ENCODE data around the gene HOMER1. TPM values are rescaled to one million over a fixed set of nuclear protein-coding genes. Genes with fewer than 3 reads are reported as not detected.
"Not testable (repeated sequence)": the region's sequence is repeated elsewhere in the genome, so short reads cannot be mapped to it uniquely, and the experiment has no call there.

The HOMER1 gene
- total RNA-seq, 2 experiments from 2014 or later, result 6.3 to 13.9 TPM

DNA sequence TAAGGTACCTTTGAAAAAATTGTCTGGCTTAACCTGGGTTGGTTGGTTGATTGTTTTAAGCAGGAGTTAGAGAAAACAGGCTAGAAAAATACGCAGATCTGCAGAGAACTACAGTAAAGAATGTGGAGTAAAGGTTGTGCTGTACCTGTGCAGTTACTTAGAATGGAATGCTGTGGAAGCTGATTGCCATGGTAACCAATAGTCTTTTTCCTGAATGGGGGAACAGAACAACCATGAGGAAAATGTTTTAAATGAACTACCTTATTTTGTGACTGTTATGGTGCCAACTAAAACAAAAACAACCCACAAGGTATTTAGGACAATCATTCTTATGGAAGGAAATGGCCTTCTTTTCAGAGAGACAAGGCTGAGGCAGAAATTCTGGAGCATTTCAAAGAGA, 4.8 kb upstream of the HOMER1 start:
- H3K79me2 ChIP-seq (ENCODE audit: insufficient read depth, low read depth, low read length), result no peaks in the 10 kb centered on the region
- ChIA-PET POLR2A (no interaction called here), CTCF (ENCODE audit: unreplicated experiment) (no interaction called here)
- intact Hi-C loops (cut with micrococcal nuclease; ENCODE audit: unreplicated experiment), result loop anchor here (10.0 kb wide), 1 partner anchor 1744 kb away; the partner anchor contains the start of gene TBCA
- no peaks in the 10 kb centered on the region for H3K9me2 ChIP-seq (ENCODE audit: insufficient read depth, low read length)
- no peak overlapping the region for H3K4me3 ChIP-seq (ENCODE audit: low read depth, low read length, poor library complexity, severe bottlenecking)
- H3K4me2 ChIP-seq (ENCODE audit: low read length), result no peak overlapping the region
- H2AFZ ChIP-seq (ENCODE audit: low read length), result no peak overlapping the region
- TF ChIP-seq, protein P1, sequence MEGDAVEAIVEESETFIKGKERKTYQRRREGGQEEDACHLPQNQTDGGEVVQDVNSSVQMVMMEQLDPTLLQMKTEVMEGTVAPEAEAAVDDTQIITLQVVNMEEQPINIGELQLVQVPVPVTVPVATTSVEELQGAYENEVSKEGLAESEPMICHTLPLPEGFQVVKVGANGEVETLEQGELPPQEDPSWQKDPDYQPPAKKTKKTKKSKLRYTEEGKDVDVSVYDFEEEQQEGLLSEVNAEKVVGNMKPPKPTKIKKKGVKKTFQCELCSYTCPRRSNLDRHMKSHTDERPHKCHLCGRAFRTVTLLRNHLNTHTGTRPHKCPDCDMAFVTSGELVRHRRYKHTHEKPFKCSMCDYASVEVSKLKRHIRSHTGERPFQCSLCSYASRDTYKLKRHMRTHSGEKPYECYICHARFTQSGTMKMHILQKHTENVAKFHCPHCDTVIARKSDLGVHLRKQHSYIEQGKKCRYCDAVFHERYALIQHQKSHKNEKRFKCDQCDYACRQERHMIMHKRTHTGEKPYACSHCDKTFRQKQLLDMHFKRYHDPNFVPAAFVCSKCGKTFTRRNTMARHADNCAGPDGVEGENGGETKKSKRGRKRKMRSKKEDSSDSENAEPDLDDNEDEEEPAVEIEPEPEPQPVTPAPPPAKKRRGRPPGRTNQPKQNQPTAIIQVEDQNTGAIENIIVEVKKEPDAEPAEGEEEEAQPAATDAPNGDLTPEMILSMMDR (conservative IDR thresholded peaks at IDR 0.05; ENCODE audit: low read length), result no peak
- TF ChIP-seq EZH2phosphoT487 (IDR thresholded peaks at IDR 0.05; ENCODE audit: borderline replicate concordance, low read depth, low read length), result no peak
- no peak overlapping the region for H3K27ac ChIP-seq (ENCODE audit: low read depth, low read length, poor library complexity, severe bottlenecking)
- peaks cover 9% of the 10 kb centered on the region for H3K4me1 ChIP-seq (ENCODE audit: insufficient read depth, low read length, poor library complexity, severe bottlenecking)
- H4K20me1 ChIP-seq (ENCODE audit: insufficient read depth, low read length), result no peaks in the 10 kb centered on the region
- BruUV-seq (replicated peaks), result no TSS peak
- H3K36me3 ChIP-seq (ENCODE audit: insufficient read depth, low read length), result no peaks in the 10 kb centered on the region
- no peak for DNase-seq (ENCODE audit: low spot score)
- no peaks in the 10 kb centered on the region for H3K9me3 ChIP-seq (ENCODE audit: low read length)

DNA sequence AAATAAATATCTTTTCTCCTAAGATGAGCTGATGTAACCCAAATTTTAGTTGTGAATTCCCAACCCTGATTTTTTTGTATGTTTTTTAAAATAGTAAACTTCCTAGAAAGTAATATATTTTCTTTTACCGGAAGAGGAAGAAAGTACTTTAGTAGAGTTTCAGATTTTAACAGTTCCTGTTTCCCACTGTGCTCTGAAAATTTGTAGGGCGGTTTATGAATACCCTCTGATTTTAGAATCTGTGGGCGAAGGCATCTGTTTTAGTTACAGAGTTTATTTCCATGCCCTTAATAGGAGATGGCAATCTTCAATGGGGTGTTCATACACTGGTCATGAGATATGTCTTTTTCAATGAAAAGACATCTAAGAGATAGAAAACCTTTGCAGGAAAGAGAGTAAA, 3.7 kb upstream of the HOMER1 start:
- H3K9me3 ChIP-seq (ENCODE audit: low read length), result no peaks in the 10 kb centered on the region
- no peak overlapping the region for H3K27ac ChIP-seq (ENCODE audit: low read depth, low read length, poor library complexity, severe bottlenecking)
- no peaks in the 10 kb centered on the region for H4K20me1 ChIP-seq (ENCODE audit: insufficient read depth, low read length)
- ChIA-PET POLR2A (interaction anchor here (1.2 kb wide), 2 partner anchors 9 to 10 kb away, joined by 3 to 5 read pairs; no protein-coding TSS in a partner anchor), CTCF (ENCODE audit: unreplicated experiment) (no interaction called here)
- no peaks in the 10 kb centered on the region for H3K36me3 ChIP-seq (ENCODE audit: insufficient read depth, low read length)
- no peaks in the 10 kb centered on the region for H3K9me2 ChIP-seq (ENCODE audit: insufficient read depth, low read length)
- H2AFZ ChIP-seq (ENCODE audit: low read length), result no peak overlapping the region
- H3K4me3 ChIP-seq (ENCODE audit: low read depth, low read length, poor library complexity, severe bottlenecking), result no peak overlapping the region
- peaks cover 14% of the 10 kb centered on the region for H3K4me1 ChIP-seq (ENCODE audit: insufficient read depth, low read length, poor library complexity, severe bottlenecking)
- BruUV-seq (replicated peaks), result no TSS peak
- intact Hi-C loops (cut with micrococcal nuclease; ENCODE audit: unreplicated experiment), result loop anchor here (10.0 kb wide), 1 partner anchor 1743 kb away; the partner anchor contains the start of gene TBCA
- H3K4me2 ChIP-seq (ENCODE audit: low read length), result no peak overlapping the region
- no peak for TF ChIP-seq EZH2phosphoT487 (IDR thresholded peaks at IDR 0.05; ENCODE audit: borderline replicate concordance, low read depth, low read length)
- TF ChIP-seq, protein P1 (conservative IDR thresholded peaks at IDR 0.05; ENCODE audit: low read length), result no peak
- DNase-seq (ENCODE audit: low spot score), result no peak
- H3K79me2 ChIP-seq (ENCODE audit: insufficient read depth, low read depth, low read length), result peaks cover 5% of the 10 kb centered on the region; the same call in 1 of the 2 replicates

DNA sequence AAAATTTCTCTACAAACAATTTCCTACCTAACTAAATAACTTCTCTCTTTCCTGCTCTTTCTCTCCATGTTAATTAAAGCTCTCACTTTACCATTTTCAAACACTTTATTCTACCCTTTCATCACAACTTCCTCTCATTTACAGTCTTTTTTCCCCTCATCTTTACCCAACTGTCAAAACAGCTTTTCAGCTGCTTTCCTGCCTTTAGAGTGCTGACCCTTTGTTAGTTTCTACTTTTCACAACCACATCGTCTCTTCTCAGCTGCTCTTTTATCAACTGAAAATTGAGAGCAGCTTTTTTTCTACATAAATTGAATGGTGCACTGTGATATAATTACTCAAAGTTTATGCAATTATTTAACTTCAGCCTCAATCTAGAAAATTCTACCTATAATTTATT, 3.1 kb upstream of the HOMER1 start:
- no peak overlapping the region for H2AFZ ChIP-seq (ENCODE audit: low read length)
- no peak for DNase-seq (ENCODE audit: low spot score)
- 0 out of 2 replicates have a peak, but pooled peaks cover 5% of the 10 kb centered on the region for H4K20me1 ChIP-seq (ENCODE audit: insufficient read depth, low read length)
- TF ChIP-seq, protein P1 (conservative IDR thresholded peaks at IDR 0.05; ENCODE audit: low read length), result no peak
- no peak for TF ChIP-seq EZH2phosphoT487 (IDR thresholded peaks at IDR 0.05; ENCODE audit: borderline replicate concordance, low read depth, low read length)
- H3K79me2 ChIP-seq (ENCODE audit: insufficient read depth, low read depth, low read length), result peaks cover 10% of the 10 kb centered on the region; the same call in 1 of the 2 replicates
- H3K4me2 ChIP-seq (ENCODE audit: low read length), result no peak overlapping the region
- no peaks in the 10 kb centered on the region for H3K9me3 ChIP-seq (ENCODE audit: low read length)
- H3K27ac ChIP-seq (ENCODE audit: low read depth, low read length, poor library complexity, severe bottlenecking), result no peak overlapping the region
- ChIA-PET POLR2A (interaction anchor here (0.6 to 1.2 kb wide), 4 partner anchors 8 to 533 kb away, joined by 3 to 5 read pairs (median 4); no protein-coding TSS in a partner anchor), CTCF (ENCODE audit: unreplicated experiment) (no interaction called here)
- H3K9me2 ChIP-seq (ENCODE audit: insufficient read depth, low read length), result no peaks in the 10 kb centered on the region
- intact Hi-C loops (cut with micrococcal nuclease; ENCODE audit: unreplicated experiment), result loop anchor here (10.0 kb wide), 1 partner anchor 1742 kb away; the partner anchor contains the start of gene TBCA
- BruUV-seq (replicated peaks), result no TSS peak
- H3K4me1 ChIP-seq (ENCODE audit: insufficient read depth, low read length, poor library complexity, severe bottlenecking), result peaks cover 21% of the 10 kb centered on the region
- H3K36me3 ChIP-seq (ENCODE audit: insufficient read depth, low read length), result no peaks in the 10 kb centered on the region
- H3K4me3 ChIP-seq (ENCODE audit: low read depth, low read length, poor library complexity, severe bottlenecking), result no peak overlapping the region

DNA sequence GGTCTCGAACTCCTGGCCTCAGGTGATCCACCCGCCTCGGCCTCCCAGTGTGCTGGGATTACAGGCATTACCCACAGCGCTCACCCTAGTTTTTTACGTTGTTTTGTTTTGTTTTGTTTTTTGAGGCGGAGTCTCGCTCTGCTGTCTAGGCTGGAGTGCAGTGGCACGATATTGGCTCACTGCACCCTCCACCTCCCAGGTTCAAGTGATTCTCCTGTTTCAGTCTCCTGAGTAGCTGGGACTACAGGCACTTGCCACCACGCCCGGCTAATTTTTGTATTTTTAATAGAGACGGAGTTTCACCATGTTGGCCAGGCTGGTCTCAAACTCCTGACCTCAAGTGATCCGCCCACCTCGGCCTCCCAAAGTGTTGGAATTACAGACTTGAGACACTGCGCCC, 2.4 kb upstream of the HOMER1 start:
- H2AFZ ChIP-seq (ENCODE audit: low read length); H4K20me1 ChIP-seq (ENCODE audit: insufficient read depth, low read length); H3K9me2 ChIP-seq (ENCODE audit: insufficient read depth, low read length); H3K27ac ChIP-seq (ENCODE audit: low read depth, low read length, poor library complexity, severe bottlenecking); CTCF ChIA-PET (ENCODE audit: unreplicated experiment); H3K36me3 ChIP-seq (ENCODE audit: insufficient read depth, low read length); H3K9me3 ChIP-seq (ENCODE audit: low read length); H3K4me2 ChIP-seq (ENCODE audit: low read length); H3K4me3 ChIP-seq (ENCODE audit: low read depth, low read length, poor library complexity, severe bottlenecking); BruUV-seq (replicated peaks); DNase-seq (ENCODE audit: low spot score): not testable (repeated sequence)
- intact Hi-C loops (cut with micrococcal nuclease; ENCODE audit: unreplicated experiment), result loop anchor here (10.0 kb wide), 1 partner anchor 1742 kb away; the partner anchor contains the start of gene TBCA
- H3K79me2 ChIP-seq (ENCODE audit: insufficient read depth, low read depth, low read length), result peaks cover 14% of the 10 kb centered on the region; the same call in 1 of the 2 replicates
- POLR2A ChIA-PET, result interaction anchor here (0.6 to 1.2 kb wide), 3 partner anchors 8 to 532 kb away, joined by 3 to 5 read pairs (median 5); no protein-coding TSS in a partner anchor
- peaks cover 27% of the 10 kb centered on the region for H3K4me1 ChIP-seq (ENCODE audit: insufficient read depth, low read length, poor library complexity, severe bottlenecking)

Measured in OCI-LY7 (cell line).